GM21576 (cell line): ENCODE measurements around the gene TNRC6B.
"Not testable (repeated sequence)": the region's sequence is repeated elsewhere in the genome, so short reads cannot be mapped to it uniquely, and the experiment has no call there.

Experiments used
- ATAC-seq: cut with Tn5 transposase; IDR thresholded peaks from one replicate; pipeline ENCODE4 v1.9.1; 2021; ENCODE audit warnings: mild to moderate bottlenecking, moderate library complexity; ENCODE audit not compliant: unreplicated experiment

Gene TNRC6B

DNA sequence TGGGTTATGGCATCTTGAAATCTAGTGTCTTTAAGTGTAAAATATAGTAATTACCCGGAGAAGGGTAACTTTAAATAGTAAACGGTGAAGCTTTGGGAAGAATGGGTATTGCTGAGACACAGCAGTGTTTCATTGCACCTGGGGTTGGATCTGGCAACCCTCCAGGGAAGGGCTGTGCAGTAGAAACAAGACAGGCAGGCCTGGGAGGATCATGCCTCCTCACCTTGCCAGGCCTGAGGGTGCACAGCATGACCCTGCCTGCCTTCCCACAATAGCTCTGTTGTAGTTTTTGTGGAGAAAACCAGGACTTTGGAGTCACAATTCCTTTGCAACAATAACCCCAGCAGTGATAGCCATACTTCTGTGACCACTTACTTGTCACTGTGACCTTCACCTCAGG lies 104.0 kb downstream of the TNRC6B start:
- ATAC-seq = no peak

- no peak for ATAC-seq
Measured at GRCh38 chr22:40285513-40285912, 107.8 kb downstream of the TNRC6B start.

DNA sequence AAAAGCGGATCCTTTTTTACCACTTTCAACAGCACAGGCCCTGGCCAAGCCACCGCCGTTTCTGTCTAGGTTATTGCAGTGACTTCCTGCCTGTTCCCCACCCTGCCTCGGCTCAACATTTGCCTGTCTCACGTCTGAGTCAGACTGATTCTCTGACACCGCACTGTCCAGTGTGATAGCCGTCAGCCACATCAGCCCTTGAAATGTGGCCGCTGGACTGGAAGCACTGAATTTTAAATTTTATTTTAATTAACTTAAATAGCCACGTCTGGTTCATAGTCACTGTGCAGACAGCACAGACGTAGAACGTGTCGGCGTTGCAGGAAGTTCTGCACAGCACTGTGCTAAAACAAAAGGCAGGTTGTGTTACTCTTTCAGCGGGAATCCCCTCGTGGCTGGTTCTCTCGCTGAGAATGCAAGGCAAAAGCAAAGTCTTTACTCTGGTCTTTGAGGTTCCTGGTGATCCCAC lies 112.3 kb downstream of the TNRC6B start:
- ATAC-seq = peak; percentile 59

GRCh38 chr22:40290516-40290915 lies 112.8 kb downstream of the TNRC6B start:
- no peak for ATAC-seq

DNA sequence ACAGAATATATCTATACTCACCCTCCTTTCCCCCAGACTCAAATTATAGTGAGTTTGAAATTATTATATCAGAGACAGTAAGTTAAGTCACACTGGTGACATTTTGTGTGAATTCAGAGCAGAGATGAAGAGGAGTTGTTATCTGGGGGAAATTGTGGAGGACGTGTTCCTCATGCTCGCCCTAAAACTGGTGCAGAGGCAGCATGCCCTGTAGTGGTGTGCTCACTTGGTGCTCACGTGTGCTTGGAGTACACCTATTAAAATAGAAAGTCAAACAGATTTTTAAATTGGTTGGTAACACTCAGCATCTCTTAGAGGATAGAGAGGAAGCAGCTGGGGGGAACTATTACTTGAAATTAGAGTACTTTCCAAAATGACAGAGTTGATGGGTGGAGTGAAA lies 117.0 kb downstream of the TNRC6B start:
- ATAC-seq = no peak

- ATAC-seq = no peak
Measured at GRCh38 chr22:40300316-40300715, 122.6 kb downstream of the TNRC6B start.

DNA sequence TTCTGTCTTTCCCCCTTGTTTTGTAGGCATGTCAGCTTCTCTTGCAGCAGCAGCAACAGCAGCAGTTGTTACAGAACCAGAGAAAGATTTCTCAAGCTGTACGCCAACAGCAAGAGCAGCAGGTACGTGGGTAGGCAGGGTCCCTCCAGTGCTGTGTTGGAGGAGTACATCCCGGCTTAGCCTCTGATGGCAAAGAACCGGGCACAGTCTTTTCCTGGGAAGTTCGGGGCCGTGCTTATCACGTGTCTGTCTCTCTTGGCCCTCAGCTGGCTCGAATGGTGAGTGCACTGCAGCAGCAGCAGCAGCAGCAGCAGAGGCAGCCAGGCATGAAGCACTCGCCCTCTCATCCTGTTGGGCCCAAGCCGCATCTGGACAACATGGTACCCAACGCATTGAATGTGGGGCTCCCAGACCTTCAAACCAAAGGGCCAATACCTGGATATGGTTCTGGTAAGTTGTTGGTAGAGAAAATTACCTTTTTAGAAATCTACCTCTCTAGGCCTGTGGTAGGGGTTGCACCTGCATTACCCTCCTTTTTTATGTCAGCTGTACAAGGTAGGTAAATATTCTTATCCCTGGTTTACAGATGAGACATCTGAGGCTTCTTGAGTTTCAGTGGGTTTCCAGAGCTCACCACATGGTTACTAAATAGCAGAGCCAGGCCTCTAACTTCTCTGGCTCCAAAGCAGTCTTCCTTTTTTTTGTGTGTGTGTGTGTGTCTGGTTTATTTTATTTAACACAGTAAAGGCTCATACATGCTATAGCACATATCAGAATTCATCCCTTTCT lies 123.4 kb downstream of the TNRC6B start:
- ATAC-seq = peak; percentile 58

DNA sequence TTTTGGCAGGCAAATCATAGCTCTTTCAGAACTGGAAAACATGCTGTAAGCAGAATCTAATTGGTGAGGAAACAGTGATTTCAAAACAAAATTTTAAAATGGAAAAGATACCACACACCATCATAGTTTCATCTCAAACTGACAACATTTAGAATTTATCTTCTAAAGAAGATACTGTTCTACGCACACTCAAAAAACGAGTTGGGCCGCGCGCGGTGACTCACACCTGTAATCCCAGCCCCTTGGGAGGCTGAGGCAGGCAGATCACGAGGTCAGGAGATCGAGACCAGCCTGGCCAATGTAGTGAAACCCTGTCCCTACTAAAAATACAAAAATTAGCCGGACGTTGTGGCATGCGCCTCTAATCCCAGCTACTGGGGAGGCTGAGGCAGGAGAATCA lies 124.4 kb downstream of the TNRC6B start:
- no peak for ATAC-seq

DNA sequence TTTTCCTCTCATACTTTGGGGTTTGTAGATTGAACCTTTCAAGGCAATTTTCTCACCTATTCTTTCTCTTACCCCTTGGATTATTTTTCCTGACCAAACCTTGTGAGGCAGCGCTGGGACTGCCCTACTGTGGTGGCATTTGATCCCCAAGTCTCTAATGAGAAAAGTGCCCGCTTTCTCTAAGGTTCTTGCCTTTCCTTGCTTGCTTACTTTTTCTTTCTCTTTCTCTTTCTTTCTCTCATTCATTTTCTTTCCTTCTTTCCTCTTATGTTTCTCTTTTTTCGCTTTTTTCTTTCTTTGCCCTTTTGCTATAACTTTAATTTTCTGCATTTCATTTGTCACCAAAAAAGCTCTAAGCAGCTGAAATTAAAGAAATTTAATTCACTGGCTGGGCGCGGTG lies 127.9 kb downstream of the TNRC6B start:
- no peak for ATAC-seq

GRCh38 chr22:40308999-40309573 lies 131.4 kb downstream of the TNRC6B start:
- no peak for ATAC-seq

DNA sequence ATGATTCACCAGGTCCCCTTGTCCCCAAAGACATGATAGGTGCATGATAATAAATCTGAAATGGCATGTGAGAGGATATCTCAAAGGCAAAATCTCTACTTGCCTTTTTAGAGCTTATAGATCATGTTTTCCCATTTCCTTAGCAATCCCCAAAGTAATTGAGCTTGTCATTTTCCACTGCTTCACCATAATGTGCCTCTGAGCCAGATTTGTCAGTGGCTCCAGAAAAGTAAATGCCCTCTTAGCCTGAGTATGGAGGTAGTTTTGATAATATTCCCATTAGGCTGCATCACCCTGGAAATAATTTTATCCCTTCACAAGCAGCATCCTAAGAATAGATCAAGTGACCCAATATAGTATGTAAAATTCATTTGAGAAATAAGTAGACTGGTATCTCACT lies 131.9 kb downstream of the TNRC6B start:
- no peak for ATAC-seq

GRCh38 chr22:40310081-40310767 lies 132.5 kb downstream of the TNRC6B start:
- no peak for ATAC-seq

GRCh38 chr22:40310768-40311120 lies 133.0 kb downstream of the TNRC6B start:
- ATAC-seq = no peak

DNA sequence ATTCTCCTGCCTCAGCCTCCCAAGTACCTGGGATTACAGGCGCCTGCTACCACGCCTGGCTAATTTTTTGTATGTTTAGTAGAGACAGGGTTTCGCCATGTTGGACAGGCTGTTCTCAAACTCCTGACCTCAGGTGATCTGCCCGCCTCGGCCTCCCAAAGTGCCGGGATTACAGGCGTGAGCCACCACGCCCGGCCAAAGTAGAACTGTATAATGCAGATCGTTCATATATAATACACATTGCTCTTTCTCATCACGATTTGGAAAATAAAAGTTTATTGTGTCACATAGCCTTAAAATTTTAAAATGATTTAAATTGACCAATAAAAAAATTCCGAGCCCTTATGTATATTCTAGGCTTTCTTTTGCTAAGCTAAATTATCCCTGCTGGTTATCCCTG lies 133.9 kb downstream of the TNRC6B start:
- not testable (repeated sequence) for ATAC-seq

DNA sequence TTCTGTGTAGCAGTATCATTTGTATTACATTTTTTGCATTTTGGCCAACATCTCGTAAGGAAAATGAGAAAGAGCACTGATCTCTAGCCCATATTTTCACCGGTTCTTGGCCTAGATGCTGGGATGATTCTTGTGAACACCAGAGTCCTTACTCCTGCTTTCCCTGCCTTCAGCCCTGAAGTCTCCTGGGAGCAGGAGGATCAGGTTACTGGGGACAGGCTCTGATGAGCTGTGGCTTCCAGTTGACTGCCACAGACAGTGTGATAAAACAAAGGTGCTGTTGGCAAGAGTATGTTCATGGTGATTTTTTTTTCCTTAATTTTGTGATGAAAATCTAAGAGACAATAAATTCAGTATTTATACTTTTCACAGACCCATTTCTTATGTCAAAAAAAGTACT lies 134.3 kb downstream of the TNRC6B start:
- ATAC-seq = no peak

DNA sequence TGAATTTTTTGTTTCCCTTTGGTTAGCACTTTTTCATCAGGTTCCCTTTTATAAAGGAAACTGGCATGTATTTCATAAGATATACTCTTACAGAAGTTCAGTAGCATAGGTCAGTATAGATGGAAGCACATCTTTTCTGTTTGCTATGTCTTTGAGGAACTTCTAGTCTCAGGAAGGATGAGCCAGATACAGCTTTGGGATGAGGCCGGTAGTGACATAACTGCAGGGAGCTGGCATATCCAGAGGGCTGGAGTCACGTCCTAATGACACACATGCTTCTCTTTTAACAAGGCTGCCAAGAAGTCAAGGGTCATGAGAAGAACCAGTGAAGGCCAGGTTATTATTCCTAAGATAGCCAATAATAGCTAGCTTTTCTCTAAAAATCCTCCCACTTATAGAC lies 135.3 kb downstream of the TNRC6B start:
- ATAC-seq = no peak

GRCh38 chr22:40314041-40314440 lies 136.3 kb downstream of the TNRC6B start:
- ATAC-seq = no peak

GRCh38 chr22:40320687-40321086 lies 143.0 kb downstream of the TNRC6B start:
- no peak for ATAC-seq

DNA sequence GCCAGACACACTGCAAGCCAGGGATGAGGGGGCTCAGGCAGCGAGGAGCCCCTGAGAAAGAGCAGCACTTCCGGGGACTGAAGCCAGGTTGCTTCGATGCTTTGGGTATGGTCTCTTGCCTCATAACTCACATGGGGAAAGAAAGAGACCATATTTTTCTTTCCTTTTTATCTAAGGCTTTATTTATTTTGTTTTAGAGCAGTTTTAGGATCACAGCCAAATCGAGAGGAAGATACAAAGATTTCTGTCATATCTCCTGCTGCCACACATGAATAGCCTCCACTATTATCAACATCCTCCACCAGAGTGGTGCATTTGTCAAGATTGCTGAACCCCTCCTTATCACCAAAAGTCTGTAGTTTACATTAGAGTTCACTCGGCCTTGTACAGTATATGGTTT lies 144.3 kb downstream of the TNRC6B start:
- no peak for ATAC-seq

- no peak for ATAC-seq
Measured at GRCh38 chr22:40322818-40323447, 145.2 kb downstream of the TNRC6B start.

DNA sequence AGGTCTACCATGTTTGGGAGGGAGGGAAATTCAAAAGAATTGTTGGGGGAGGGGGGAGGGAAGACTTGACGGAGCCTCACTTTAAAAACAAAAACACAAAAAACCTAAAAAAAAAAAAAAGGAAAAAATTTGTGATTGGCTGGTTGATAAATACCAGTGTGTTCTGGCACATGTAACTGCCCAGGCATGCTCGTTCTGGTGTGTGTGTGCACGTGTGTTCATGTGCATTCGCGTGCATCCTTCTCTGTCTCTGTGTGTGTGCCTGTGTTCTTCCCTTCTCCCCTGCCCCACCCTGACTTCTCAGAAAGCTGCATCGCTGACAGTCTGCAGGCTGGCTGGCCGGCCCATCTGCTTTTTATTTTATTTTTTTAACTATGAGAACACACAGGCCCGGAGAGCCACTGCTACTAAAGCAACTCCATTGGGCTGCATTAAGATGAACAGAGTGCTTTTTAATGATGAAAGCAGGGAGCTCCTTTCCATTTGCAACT lies 146.0 kb downstream of the TNRC6B start:
- ATAC-seq = no peak
